Eye (tissue), 1 donor: ENCODE results near the gene SLIT1.

Source experiments
- DNase-seq: peaks from one replicate; pipeline ENCODE4 v3.0.0-alpha.2; 2015

The SLIT1 gene

DNA sequence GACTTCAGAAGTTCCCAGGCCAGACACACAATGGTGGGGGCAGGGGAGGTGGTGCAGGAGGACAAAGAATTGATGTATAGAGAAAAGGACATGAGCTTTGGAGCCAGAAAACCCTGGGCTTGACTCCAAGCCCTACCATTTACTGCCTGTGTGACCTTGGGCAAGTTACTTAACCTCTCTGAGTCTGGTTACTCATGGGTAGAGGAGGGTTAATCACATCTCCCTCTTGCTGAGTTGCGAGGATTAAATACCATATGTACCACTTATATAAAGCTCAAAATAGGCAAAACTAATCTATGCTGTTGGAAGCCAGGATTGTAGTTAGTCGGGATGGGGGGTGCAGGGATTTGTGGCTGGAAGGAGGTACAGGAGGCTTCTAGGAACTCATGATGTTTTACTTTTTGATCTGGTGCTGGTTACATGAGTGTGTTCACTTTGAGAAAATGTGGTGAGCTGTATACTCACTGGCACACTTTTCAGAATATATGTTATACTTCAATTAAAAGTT, 106.8 kb downstream of the SLIT1 start:
- DNase-seq, result no peak

DNA sequence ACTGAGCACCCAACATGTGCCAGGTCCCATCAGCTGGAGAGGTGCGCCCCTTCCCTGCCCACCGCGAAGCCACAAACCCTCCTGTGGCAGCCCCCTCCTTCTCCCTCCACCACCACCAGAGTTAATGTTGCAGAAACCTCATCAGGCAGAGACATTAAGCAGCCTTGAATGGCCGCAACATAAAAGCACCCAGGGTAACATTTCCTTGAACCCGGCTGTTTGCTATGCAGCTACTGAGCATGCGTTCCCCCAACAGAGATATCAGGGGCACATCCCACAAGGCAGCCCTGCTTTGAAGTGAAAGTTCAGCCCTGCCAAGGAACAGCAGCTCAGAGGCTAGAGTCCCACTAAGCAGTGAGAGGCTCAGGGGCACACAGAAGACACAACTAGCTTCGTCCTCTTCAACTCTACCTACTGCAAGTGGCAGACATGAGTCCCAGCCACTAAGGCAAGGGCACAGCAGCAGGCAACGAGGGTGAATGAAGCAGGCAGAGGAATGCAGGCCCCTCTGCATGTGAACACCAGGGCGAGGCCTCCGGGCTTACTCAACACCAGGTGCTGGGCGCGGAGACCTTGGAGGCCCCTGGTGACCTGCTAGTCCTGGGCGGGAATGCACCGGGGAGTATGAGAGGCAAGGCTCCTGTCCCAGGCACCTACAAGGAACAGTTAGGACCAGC, 107.4 kb downstream of the SLIT1 start:
- no peak for DNase-seq

DNA sequence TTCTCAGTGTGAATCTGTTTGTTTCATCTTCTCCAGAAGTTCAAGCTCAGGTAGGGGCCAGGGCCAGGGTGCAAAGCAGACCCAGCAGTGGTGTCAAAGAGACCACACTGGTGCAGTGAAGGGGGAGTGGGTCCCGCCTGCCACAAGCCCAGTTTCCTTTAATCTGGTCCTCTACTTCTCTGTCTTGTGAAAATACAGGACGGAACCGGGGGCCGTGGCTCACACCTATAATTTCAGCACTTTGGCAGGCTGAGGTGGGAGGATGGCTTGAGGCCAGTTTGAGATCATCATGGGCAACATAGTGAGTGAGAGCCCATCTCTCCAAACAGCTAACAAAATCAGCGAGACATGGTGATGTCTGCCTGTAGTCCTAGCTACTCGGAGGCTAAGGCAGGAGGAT, 109.0 kb downstream of the SLIT1 start:
- DNase-seq, result no peak

DNA sequence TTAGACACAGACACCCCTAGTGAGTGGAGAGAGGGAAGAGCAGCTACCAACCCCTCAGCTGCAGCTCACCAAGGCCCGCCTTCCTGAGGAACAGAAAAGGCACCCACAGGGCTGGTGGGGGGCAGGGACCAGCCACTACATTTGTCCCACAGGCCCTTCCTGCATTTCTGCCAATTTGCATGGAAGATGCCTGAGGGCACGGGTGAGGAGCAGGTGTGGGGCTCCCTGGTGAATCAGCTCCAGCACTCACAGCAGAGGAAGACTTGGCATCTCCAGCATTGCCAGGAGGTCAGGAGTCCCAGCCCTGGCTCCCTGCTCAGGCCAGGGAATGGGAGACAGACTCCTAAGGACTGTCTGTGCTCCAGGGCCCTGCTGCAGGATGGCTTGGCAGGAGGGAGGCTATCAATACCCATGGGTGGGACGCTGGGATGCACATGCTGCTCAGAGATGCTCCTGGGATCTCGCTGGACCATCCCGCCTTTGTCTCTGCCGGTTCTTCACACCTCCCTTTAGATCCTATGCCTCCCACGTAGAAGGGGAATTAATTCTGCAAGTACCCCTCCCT, 109.7 kb downstream of the SLIT1 start:
- no peak for DNase-seq

DNA sequence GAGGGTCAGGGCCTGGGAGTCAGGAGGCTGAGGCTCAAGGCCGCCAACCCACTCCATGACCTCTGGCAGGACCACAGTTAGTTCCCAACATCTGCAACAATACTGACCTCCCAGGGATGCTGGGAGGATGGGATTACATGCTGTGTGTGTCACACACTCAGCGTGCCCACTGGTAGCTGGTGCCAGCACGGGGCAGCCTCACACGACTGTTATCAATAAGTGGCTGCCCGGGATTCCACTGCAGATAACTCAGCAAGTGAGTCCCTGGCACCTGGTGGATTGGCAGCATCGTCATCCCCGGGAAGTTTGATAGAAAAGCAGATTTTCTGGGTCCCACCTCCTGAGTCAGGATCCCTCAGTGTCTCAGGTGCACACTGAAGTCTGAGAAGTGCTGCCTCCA, 110.3 kb downstream of the SLIT1 start:
- no peak for DNase-seq

DNA sequence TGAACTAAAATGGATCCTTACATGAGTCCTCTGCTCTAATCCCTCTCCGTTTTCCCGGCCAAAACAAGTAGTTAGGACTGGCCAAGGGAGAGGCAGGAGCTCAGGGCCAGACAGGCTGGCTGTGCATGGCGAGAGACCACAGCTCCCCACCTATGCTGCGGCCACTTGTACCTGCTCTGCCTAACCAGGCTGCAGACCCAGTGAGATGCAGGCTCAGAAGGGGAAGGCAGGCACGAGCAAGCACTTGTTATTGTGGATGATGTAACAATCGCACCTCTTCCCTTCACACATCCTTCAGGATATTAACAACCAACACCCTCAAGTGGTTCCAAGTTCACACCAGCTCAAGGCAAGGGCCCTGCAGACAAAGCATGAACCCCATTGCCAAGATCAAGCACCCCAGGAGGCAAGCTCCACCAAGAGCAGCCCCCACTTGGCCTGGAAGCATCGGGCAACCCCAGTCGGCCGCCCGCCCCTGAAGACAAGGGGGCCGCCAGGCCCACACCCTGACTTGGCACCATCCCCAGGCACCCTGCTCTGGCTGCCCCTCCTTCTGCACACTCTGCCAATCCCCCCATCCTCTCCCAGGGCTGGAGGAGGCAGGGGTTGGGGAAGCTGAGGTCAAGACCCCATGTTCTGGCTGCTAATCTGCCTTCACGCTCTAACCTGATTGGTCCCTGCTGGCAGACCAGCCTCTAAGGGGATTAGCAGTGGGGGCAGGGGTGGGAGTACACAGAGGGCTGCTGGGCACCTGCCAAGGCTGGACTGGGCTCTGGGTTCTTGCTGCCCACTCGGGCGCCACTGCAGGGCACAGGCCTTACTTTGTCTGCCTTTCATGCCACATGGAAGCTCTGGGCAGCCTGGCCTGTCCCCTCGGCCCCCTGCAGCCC, 111.3 kb downstream of the SLIT1 start:
- DNase-seq, result peak; percentile 58

DNA sequence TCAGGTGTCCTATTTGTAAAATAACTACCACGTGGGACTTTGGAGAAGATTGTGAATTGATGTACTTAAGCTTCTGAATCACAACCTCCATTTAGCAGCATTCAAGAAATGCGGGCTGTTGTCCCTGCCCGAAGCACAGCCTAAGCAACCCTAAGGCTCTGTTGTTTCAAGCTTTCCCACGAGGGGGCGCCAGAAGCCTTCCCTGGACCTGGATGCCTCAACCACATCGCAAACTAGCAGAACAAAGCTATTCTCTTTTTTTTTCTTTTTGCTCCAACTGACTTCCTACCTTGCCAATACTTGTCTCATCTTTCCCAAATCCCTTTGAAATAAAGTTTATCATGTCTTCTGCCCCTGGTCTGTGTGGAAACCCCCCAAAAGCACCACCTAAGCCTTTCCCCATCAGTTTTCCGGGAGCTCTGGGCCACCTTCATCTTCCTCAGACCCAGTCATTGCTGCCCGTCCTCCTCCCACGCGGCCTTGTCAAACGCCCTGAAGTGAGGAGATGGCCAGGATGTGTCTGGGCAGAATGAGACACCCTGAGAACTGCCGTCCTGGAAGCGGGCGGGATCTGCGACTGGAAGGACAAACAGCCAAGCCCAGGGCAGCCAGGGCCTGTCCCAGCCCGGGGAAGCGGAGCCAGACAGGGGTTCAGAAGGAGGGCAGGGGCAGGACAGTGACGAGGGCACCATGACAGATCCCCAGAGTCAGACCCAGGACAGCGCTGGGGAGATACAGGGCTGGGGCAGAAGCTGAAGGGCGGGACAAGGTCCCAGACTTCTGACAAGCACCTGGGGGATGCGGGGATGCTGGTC, 112.7 kb downstream of the SLIT1 start:
- peak; percentile 96 for DNase-seq

DNA sequence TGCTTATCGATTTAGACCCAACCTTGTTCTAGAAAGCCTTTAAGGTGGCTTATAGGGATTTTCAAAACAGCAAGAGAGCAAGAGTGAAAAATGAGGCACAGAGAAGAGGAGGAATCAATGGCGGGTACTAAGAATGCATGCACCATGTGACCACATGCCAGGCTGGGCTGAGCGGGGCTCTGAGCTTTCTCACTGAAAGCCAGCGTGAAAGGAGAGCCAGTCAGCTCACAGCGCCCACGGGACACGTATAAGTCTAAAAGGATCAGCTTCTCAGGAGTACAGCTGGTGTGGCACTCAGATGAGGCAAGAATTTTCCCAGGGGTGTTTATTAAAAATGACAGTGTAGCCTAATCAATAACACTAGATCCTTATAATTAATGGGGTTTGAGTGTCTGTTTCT, 114.3 kb downstream of the SLIT1 start:
- peak; percentile 71 for DNase-seq

DNA sequence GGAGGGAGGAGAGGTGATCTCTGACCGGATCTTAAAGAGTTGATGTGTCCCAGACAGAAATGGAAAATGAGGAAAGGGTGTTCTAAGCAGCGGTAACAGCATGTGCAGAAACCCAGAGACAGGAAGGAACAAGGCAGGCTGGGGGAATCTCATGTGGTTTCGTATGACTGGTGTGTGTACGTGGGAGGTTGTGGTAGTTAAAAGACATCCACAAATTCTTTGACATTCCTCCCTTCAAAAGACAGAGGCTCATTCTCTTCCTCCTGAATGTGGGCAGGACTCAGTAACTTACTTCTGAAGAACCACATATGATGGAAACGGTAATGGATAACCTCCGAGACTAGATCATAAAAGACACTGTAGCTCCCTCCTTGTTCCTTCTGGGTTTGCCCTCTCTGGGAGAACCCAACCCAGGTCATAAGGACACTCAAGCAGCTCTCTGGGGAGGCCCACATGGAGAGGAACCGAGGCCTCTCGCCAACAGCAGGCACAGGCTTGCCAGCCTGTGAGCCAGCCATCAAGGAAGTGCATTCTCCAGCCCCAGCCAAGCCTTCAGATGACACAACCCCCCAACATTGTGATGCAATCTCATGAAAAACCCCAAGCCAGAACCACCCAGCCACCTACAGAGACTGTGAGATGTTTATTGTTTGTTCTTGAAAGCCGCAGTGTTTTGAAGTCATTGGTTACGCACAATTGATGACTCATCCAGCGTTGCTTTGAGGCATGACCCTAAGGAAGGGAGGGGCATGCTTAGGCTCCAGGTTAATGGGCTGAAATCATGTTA, 116.0 kb downstream of the SLIT1 start:
- DNase-seq, result no peak

DNA sequence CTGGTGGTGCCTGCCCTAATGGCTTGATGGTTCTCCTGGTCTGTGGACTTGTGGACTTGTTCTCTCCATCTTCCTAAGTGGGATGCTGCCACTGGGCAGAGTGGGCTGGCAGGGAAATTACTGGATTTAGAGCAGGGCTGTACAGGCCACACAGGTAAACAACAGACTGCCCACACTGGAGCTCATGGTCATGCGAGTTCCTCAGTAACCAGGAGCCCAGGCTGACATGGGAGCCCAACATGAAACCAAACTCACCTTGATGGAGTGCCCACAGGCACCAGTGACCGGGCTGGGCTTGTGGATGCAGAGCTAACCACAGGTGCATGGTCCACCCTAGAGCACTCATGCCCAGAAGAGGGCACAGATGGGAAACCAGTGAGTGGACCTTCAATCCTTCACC, 116.7 kb downstream of the SLIT1 start:
- DNase-seq, result no peak

DNA sequence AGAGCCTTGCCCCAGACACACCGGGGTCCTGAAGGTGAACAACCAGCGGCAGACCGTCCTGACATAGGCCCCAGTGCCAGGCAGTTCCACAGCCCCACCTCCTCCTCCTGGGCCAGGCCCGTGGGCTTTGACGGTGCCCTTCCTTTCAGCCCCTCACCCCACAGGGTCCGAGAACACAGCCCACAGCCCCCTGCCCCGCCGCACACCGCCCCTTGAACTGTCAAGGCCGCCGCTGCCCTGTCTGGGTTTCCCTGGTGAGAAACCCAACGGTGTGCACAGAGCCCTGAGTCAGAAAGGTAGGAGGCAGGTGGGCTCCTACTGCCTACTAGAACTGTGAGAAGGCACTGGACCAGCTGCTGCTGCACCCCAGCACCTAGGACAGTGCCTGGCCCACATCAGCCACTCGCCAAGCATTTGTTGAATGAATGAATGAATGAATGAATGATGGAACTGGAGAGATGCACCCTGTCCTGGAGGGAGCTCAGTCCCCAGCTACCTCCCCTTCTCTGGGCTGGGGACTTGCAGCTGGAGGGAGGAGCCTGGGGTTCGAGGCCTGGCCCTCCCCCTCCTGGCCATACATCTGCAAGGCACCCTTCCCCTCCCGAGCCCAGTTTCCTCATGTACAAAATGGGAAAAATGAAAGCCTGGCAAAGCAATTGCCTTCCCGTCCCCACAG, 117.9 kb downstream of the SLIT1 start:
- DNase-seq, result no peak

DNA sequence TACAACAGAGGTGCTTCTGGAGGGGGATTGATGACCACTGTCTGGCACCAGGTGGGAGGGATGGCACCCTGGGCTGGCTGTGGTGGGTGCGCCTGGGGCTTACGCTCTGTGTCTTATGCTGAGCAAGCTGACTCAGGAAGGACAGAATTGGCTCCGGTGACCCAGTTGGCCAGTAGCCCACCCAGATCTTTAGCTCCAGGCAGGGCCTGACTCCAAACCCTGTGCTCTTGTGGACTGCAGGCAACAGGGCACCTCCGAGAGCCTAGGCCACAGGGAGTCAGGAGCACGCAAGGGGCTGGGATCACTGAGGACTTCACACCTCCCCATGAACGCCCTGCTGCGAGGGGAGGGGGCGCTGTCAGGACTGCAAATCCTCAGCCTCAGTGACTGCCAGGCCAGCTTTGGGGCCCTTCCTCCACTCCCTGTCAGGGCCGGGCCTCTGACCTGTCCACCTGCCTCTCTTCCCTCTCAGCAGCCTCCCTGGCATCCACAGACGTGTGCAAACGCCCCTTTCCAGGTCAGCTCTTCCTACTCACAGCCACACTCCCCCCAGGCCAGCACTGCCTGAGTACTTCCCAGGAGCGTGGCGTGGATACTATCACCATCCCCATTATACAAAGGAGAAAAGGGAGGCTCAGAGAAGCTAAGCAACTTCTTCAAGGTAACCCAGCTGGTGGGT, 118.7 kb downstream of the SLIT1 start:
- no peak for DNase-seq

DNA sequence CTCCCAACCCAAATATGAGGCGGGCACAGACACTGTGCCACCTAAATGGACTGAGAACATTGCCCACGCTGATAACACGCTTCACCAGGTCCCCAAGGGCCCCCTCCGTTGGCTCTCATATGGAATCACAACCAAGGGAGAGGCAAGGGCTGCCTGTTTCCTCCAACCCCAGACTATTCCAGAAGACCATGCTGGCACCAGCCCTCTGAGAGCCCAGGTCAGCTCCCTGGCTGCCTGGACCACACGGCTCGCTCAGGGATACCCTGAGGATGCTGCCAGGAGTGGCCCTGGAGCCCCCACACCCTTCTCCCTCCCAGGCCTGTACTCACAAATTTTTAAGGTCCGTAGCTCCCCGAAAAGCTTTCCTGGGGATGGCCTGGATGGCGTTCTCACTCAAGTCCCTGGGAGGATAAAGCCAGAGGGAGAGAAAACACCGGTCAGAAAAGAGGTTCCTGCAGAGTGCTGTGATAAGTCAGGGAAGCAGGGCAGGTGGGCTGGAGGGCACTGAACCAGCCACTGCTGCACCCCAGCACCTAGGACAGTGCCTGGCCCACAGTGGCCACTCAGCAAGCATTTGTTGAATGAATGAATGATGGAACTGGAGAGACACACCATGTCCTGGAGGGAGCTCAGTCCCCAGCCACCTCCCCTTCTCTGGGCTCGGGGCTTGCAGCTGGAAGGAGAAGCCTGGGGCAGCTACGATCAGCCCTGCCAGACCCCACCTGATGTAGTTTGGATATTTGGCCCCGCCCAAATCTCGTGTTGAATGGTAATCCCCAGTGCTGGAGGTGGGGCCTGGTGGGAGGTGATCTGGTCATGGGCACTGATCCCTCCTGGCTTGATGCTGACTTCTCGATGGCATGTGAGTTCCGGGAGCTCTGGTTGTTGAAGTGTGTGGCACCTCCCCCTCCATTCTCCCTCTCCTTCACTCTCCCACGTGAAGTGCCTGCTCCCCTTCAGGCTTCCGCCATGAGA, 119.8 kb downstream of the SLIT1 start:
- DNase-seq, result no peak

DNA sequence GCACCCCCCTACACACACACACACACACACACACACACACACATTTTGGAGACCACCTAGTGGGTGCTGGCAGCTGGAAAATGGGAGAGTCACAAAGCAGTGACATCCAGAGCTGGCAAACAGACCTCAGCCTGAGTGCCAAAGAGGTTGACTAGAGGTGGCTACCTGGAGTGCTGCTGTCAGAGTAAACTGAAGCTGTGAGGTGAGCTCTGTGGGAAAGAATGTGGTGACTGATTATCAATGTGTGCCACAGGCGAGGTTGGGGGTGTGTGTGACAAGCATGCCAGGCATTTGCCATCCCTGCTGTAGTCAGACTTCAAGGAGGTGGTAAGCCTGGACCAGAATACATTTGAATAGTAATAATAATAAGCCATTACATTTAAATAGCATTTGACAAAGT, 120.6 kb downstream of the SLIT1 start:
- DNase-seq, result no peak

DNA sequence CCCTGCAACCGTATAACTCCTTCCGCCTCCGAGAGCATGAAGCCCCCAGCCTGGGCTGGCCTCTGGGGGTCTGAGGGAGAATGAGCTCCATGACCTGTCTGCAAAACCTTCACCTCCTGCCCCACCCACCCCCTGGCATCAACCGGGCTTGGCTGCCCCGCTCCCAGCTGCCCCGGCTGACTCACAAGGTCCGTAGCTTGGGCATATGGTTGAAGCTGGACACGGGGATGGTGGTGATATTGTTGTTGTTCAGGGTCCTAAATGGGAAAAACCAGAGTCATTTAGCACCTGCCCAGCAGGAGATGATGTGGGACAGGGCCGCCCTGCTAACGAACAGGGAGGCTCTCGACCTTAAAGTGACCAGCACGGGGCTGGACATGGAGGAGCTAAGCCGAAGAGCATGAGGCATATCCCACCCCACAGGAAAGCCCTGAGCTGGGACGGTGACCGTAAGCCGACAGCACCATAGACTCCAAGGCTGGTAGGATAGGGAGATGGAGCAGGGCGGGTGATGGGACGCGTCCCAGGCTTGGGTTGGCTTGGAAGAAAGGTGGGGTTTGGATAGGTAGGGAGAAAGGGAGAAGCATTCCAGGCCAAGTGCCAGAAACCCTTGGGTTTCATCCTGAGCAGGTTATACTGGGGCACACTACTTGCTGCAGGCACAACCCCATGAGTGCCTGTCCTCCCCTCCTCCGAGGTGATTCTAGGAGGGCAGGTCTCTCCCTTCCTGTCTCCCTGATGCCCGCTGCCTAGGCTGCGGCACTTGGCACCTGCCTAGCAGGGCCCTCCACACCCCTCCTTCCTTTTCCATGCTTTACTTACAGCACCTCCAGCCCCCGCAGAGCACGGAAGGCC, 121.5 kb downstream of the SLIT1 start:
- no peak for DNase-seq

DNA sequence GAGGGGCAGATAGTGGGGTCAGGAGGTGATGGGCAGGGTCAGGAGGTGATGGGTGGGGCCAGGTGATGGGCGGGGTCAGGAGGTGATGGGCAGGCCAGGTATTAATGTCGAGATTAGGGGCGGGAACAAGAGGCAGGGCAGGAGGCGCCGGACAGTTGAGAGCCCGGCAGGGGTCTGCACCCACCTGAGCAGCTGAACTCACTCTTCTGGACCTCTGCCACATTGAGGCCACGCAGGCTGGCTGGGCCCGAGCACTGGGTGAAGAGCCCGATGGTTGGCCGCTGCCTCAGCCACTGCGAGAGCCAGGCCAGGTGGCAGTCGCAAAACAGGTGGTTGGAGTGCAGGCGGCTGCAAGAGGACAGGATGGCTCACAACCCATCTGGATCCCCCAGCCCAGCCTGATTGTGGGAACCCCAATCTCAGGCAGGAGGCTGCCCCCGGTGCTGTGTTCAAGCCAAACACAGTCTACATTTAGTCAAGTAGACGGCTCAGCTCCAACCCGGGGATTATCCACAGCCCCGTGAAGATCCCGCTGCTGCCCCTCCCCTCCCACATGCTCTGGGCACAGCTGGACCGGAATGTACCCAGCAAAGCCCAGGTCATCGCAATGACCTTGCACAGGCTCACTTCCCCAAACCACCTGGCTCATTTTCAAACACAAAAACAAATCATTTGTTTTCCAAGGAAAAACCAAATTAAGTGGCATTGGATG, 122.3 kb downstream of the SLIT1 start:
- no peak for DNase-seq

DNA sequence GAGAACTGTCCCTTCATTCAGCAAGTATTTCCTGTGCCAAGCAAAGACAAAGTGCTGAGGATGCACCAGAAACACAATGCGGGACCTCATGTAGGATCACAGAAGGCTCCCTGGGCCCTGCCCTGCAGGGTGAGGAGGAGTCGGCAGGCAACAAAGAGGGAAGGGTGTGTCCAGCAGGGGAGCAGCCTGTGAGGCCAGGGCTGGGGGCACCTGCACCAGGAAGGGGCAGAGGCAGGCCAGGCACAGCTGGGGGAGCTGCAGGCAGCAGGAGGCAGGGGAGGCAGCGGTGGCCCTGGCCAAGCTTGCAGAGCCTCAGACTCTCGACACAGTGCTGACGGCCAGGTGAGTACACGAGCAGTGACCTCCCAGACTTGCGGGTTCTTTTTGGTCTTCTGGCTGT, 123.3 kb downstream of the SLIT1 start:
- DNase-seq, result no peak

DNA sequence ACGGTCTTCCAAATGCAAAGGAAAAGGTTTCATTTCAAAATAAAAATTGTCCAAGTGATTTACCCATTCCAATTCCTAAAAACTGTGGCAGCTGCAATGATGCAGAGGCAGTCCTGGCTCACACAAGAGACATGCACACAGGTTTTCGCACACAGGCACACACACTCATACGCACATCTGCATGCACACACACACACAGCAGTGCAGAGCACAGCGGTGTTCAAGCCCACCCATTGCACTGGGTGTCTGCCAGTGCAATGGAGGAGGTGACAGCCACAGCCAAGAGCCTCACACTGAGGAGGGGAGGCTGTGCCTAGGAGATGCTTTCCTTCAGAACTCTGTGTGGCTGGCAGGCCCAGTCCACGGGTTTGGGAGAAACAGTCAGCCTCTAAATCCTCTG, 123.7 kb downstream of the SLIT1 start:
- DNase-seq, result no peak
